GM21529 (cell line): ENCODE results near the gene PALB2.
A peak's percentile ranks its signal among the peaks of the same experiment; 100 is the strongest.
"Not testable (repeated sequence)": the region's sequence is repeated elsewhere in the genome, so short reads cannot be mapped to it uniquely, and the experiment has no call there.

Experiments used
- ATAC-seq: cut with Tn5 transposase; IDR thresholded peaks from one replicate; pipeline ENCODE4 v1.9.1; 2021; ENCODE audit not compliant: unreplicated experiment

Gene PALB2

DNA sequence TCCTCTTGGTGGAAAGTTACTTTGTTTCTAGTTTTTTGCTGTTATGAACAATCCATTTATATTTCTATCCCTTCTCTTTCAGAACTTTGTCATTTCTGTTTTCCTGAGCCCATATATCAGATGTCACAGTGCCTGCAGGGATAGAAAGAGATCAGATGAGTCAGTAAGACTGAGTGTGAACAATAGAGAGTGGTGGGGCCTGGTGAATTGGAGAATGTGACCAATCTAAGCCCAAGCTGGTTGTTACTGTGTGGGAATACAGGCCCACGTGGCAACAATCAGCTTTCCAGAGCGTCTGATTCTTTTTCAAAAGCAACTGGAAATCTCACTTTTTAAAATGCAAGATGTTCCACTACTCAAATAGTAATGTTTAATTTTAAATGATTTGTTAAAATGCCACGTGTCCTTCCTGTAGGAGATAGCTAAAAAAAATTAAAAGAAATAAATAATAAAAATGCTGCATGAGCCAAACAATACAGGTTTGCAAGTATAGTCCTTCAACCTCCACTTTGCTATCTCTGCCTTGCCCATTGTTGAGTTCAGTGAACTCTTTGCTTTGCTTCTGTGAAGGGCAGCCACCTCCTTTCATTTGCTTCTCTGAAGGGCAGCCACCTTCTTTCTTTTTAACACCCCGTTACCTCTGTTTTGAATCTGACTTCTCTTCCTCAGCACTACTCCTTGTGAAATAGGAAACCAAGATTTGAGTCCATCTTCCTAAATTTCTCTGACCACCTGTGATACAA is 9.7 kb upstream of the PALB2 start:
- no peak for ATAC-seq

DNA sequence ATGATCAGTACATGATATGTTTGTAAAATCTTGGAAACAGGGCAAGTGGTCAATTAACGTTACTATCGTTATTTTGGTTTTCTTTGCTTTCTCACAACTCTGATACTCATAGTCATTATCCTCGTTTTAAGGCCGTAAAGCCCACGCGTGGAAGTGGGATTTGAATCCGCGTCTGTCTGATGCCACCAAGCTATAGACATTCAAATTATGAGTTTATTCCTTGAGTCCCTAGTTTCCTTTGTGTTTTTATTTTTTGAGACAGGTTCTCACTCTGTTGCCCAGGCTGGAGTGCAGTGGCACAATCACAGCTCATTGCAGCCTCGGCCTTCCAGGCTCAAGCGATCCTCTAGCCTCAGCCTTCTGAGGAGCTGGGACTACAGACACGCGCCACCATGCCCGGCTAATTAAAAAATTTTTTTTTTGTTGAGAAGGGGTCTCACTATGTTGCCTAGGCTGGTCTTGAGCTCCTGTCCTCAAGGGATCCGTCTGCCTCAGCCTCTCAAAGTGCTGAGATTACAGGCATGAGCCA is 1.2 kb upstream of the PALB2 start:
- no peak for ATAC-seq

DNA sequence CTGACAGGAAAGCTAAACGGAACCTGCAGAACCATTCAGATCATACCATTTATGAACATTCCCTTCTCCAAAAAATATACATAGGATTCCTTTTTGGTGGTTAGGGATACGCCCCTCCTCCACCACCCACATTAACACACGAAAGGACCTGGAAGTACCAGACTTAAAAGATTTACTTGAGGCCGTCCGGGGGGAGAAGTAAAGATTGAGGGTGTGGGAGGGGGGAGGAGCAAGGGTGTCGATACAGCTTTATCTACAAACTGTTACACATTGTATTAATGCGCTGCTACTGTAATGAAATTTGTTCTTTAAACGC is 537 bp downstream of the PALB2 start:
- ATAC-seq: no peak

DNA sequence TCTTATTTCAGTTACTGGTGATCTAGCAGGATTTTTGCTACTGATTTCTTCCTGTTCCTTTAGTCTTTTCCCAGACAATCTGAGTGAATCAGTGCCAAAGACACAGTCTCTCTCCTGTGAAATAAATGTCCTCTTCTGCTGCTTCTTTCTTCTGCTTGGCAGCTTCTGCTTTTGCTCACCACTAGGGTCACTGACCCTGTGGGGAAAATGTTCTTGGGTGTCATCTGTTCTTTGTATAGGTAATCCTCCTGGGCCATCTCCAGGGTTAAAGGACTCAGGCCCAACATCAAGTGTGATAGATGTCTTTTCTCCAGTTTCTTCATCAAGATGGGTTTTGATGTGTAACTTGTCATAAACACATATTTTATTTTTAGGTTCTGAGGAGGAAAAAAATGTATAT is 5.2 kb downstream of the PALB2 start:
- ATAC-seq: no peak

DNA sequence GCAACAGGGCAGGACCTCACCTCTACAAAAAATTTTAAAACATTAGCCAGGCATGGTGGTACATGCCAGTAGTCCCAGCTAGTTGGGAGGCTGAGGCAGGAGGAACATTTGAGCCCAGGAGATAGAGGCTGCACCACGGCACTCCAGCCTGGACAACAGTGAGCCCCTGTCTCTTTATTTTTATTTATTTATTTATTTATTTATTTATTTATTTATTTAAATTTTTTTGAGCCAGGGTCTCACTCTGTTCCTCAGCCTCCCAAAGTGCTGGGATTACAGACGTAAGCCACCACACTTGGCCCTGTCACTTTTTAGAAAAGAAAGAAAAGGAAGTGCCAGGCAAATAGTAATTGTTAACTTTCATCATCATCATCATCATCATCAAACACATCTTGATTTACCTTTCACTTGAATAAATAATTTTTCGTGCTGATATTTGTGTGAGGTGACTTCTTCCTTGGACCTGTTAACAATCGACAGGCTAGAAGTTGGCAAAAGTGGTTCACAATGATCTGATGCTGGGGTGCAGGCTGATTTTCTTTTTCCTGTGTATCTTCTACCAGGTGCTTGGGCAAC is 6.6 kb downstream of the PALB2 start:
- no peak for ATAC-seq

DNA sequence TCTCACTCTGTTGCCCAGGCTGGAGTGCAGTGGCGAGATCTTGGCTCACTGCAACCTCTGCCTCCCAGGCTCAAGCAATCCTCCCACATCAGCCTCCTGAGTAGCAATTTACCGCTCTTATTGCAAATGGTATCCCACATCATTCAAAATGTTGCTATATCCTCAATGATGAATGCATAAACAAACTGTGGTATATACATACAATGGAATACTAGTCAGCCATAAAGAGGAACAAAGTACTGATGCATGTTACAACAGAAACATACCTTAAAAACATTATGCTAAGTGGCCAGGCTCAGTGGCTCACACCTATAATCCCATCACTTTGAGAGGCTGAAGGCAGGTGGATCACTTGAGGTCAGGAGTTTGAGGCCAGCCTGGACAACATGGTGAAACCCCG is 9.2 kb downstream of the PALB2 start:
- ATAC-seq: not testable (repeated sequence)

DNA sequence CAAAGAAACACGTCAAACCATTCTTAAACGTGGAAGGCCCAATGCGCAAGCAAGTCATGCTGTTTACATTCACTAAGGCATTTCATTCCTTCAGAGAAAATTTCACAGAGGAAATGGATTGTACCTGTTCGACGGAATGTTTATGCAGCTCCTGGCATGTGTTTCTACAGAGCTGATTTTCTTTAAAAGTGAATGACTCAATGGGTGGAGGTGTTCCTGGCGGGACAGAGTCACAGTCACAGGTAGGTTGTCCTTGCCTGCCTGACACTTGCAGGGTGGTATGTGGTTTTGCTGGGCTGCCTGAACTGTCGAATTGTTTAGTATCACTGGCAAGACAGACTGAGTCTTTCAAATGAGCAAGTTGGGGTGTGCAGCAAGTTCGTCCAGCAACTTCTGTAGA is 11.6 kb downstream of the PALB2 start:
- ATAC-seq: no peak

DNA sequence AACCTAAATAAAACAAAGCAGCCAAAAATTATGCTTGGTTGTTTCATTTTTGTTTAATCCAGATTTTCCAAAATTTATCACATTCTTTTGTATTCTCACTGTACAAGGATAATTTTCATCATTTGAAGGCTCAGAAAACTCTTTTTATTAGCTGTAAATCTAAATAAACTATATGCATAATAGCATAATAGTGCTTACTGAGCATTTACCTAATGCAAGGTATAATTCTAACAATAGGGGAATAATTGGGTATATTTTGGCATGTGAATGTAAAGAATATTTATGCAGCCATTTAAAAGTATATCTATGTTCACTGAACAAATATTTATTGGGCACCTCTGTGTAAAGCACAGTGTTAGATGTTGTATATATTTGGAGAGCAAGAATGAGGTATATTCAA is 17.0 kb downstream of the PALB2 start:
- ATAC-seq: no peak

DNA sequence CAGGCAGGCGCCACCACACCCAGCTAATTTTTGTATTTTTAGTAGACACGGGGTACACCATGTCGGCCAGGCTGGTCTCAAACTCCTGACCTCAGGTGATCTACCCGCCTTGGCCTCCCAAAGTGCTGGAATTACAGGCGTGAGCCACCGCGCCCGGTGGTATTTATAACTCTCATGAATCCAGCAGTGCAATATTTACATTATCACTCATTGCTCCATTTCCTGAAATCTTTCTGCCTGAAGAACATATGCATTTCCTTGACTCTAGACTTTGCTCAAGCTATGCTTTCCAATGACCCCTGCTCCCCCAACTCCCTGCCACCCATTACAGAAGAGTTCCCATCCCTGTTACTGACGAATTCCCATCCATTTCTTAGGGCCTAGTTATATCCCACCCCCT is 25.3 kb downstream of the PALB2 start:
- no peak for ATAC-seq

DNA sequence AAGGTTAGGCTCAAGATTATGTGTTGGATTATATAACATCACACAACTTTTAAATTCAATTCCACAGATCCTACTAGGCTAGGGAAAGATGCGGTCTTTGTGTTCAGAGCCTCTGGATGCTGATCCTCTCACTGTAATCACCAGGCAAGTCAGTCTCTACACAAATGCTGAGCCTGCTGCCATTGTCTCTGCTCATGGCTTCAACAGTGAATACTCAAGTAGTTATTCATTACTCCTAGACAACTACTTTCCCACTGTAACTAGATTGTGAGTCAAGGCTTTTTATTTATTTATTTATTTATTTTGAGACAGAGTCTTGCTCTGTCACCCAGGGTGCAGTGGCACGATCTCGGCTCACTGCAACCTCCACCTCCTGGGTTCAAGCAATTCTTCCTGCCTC is 29.2 kb downstream of the PALB2 start:
- ATAC-seq: no peak

DNA sequence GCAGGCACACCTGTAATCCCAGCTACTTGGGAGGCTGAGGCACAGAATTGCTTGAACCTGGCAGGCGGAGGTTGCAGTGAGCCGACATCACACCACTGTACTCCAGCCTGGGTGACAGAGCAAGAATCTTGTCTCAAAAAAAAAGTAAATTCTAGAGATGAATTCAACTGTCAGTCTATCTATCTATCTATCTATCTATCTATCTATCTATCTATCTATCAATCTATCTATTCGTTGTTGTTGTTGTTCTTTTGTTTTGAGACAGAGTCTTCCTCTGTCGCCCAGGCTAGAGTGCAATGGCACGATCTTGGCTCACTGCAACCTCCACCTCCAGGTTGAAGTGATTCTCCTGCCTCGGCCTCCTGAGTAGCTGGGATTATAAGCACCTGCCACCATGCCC is 30.2 kb downstream of the PALB2 start:
- not testable (repeated sequence) for ATAC-seq

DNA sequence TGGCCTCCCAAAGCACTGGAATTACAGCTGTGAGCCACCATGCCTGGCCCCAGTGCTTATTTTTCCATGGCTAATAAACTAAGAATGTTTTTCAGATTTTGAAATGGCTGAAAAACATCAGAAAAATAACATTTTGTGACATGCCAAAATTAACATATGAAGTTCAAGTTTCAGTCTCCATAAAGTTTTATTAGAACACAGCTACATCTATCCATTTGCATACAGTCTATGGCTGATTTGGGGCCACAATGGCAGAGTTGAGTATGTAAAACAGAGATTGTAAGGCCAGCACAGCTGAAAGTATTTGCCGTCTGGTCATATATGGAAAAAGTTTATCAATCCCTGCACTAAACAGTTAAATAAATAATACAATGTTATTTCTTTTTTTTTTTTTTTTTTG is 31.2 kb downstream of the PALB2 start:
- ATAC-seq: no peak

DNA sequence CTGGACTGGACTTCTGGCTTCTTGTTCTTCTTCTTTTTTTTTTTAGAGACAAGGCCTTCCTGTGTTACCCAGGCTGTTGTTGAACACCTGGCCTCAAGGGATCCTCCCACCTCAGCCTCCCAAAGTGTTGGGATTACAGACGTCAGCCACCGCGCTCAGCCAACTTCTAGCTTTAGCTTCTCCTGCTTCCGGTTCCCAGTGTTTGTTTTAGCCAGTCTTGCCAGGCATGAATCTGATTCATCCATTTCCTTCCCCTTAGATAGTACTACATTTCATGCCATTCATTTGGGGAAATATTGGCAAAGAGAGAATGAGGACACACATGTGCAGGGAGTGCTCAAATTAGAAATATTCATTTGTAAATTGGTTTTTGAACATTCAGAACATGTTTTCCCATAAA is 32.9 kb downstream of the PALB2 start:
- no peak for ATAC-seq

DNA sequence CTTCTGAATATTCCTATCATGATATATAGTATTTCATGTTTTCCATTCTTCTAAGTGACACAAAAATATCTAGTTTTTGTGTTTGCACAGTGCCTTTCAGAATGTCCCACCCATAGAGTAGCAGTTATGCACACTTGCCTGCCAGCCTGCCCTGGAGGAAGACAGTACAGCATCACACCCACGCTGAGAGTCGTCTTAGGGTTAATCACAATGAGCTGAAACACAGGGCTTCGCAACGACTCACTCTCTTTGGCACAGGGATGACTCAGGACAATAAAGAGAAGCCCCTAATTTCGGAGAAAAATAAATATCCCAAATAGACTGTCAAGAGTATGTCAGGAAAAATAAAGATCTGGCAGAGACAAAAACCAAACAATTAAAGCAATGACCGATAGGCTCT is 33.4 kb downstream of the PALB2 start:
- ATAC-seq: no peak

DNA sequence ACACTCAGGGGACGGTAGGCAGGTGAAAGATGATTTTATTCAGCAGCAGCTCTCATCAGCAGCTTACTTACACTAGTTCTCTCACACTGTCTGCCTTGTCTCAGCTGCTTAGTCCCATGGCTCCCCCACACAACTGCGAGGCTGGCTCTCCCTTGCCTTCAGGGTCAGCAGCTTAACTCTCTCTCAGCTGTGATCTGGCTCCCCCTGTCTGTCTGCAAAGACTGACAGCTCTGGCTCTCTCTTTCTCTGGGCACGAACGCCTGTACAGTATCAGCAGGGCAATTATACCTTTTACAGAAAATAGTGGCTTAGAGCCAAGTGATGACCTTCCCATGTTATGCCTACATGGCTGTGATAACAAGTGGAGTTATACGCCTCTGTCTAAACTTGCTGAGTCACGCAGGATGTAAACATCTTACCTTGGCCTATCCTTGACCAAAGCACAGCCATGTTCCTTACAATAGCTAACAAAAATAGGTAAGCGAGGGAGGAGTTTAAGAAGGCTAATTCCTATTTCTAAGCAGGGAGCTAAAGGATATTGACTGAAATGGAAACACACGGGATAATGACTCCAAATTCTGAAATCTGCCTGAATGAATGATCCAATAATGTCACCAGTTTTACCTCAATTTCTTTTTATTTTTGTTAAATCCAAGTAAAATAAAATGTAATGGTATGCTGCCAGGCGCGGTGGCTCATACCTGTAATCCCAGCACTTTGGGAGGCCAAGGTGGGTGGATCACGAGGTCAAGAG is 43.9 kb downstream of the PALB2 start:
- no peak for ATAC-seq

DNA sequence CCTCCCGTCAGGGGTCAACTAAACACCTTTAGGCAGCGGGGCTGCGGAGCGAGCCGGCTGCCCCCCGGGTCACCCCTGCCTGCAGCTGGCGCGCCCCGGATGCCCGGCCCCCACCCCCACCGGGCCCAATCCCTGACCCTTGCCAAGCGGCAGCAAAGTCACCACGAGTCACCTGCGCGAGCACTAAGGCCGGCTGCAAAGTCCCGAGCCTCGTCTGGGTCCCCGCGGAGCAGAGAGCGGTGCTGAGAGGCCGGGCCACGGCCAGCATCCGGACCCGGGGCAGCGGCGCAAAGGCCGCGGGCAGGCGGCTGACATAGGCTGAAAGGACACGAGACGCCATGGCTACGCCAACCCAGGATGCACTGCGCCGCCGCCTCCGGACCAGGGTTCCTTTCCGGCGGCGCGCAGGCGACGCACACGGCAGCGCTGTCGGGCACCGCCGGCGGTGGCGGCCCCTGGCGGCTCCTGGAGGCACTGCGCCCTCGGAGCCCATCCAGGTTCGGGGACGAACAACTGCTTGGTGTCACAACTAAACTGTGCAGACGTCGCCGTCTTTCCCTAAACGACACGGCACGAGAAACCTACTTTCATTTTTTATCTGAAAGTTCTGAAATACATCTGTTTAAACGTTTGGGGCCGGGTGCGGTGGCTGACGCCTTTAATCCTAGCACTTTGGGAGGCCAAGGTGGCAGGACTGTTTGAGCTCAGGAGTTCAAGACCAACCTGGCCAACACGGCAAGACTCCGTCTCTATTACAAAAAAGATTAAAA is 45.0 kb downstream of the PALB2 start, which contains the start of gene NDUFAB1:
NDUFAB1 (minus strand) TSS at position 366 of the 770 bp plus-strand sequence; CDS start at position 340, 26 bp downstream.
- peak; percentile 85 for ATAC-seq

DNA sequence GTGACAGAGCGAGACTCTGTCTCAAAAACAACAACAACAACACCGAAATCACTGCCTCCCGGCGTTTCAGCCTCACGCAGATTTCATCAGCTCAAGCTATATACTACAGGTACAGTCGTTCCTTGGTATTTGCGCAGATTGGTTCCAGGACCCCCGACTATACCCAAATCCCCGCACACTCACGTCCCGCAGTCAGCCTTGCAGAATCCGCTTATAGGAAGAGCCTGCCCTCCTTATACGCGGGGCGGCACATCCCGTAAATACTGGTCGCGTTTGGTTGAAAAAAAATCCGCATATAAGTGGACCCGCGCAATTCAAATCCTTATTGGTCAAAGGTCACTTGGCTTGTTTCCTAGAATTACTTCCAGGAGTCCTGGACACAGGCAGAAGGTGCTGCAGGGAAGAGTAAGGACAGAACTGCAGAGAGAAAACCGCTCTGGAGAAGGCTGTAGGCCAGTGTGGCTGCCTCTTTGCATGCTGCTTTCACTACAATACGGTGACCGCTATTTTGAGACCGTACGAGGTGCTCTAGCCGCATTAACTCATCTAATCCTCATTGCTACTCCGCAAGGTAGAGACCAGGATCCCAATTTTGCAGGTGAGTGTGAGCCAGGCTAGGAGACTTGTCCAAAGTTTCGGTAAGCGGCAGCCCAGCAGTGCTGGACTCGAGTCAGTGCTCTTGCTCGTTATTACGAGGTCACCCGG is 45.7 kb downstream of the PALB2 start:
- peak; percentile 9 for ATAC-seq

DNA sequence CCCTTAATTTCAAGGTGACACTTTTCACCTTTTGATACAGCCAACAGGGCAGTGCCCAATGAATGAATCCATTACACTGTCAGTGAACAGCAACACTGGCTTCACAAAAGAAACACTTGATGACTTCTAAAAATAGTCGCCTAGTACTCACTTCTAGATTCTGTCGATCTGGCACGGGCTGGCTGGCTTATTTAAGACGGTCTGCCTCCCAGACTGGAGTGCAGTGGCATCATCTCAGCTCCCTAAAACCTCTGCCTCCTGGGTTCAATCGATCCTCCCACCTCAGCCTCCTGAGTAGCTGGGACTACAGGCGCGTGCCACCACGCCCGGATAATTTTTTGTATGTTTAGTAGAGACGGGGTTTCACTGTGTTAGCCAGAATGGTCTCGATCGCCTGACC is 46.9 kb downstream of the PALB2 start:
- no peak for ATAC-seq

DNA sequence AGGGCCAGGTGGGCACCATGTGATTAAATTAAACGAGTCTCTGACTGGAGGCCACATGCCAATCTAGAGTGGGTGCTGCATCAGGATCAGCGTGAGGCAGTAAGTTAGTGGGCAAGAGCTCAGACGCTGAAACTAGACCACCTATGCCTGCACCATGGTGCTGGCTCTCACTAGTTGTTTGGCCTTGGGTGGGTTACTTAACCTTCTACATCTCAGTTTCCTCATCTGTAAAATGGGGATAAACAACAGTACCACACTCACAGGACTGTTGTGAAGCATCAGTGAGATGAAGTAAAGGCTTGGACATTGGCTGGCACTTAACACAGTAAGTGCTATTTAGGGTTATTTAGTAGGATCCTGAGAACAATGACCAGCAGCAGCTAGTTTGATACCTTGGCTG is 50.9 kb downstream of the PALB2 start:
- no peak for ATAC-seq

DNA sequence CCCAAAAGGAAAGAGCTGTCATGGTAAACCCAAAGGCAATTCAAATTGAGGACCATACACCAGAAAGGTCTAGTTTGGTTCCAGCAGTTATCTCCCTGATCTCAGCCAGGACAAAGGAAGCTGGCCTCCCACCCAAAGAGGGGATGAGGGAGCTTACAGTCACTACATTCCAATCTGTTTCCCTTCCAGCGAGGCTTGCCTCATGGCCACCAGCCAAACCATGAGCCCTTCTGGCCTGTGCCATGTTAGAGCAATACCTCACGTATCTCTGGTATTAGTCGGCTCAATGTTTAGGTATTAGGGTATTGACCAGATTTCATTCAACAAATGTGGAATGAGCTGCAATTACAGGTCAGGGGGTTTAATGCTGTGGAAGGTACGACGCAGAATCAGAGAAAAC is 53.4 kb downstream of the PALB2 start:
- no peak for ATAC-seq
